Measurements from ENCODE around the gene DLX2.

The DLX2 gene

GRCh38 chr2:172137943-172138342, 35.2 kb upstream of the DLX2 start:
- ATAC-seq: no peak
- TF ChIP-seq ZNF70 (CRISPR knock-in tag; IDR thresholded peaks at IDR 0.05): no peak
- TF ChIP-seq CSRNP3 (CRISPR knock-in tag; IDR thresholded peaks at IDR 0.05): no peak
- TF ChIP-seq GLIS3 (CRISPR knock-in tag; IDR thresholded peaks at IDR 0.05): no peak
- TF ChIP-seq ZC3H10 (CRISPR knock-in tag; IDR thresholded peaks at IDR 0.05): no peak
- TF ChIP-seq ISL1 (CRISPR knock-in tag; IDR thresholded peaks at IDR 0.05): no peak
- no peak for TF ChIP-seq PPARA (CRISPR knock-in tag; IDR thresholded peaks at IDR 0.05; ENCODE audit: borderline replicate concordance)
- TF ChIP-seq ZFP3 (CRISPR knock-in tag; IDR thresholded peaks at IDR 0.05): no peak
- TF ChIP-seq RARB (CRISPR knock-in tag; IDR thresholded peaks at IDR 0.05): no peak
- no peak for TF ChIP-seq ZNF8 (CRISPR knock-in tag; IDR thresholded peaks at IDR 0.05)
- no peak for TF ChIP-seq BACH2 (CRISPR knock-in tag; IDR thresholded peaks at IDR 0.05; ENCODE audit: borderline replicate concordance)
- TF ChIP-seq CSDC2 (CRISPR knock-in tag; IDR thresholded peaks at IDR 0.05): no peak
- no peak for TF ChIP-seq TOX (CRISPR knock-in tag; IDR thresholded peaks at IDR 0.05; ENCODE audit: borderline replicate concordance)
- TF ChIP-seq CREB5 (CRISPR knock-in tag; IDR thresholded peaks at IDR 0.05; ENCODE audit: low read depth): no peak
- no peak for TF ChIP-seq ESRRG (CRISPR knock-in tag; IDR thresholded peaks at IDR 0.05)
- TF ChIP-seq ZFP30 (CRISPR knock-in tag; IDR thresholded peaks at IDR 0.05): no peak
- no peak for TF ChIP-seq TSHZ2 (CRISPR knock-in tag; IDR thresholded peaks at IDR 0.05)
- no peak for TF ChIP-seq TCF4 (CRISPR knock-in tag; IDR thresholded peaks at IDR 0.05; ENCODE audit: borderline replicate concordance)

GRCh38 chr2:172137109-172137508, 34.4 kb upstream of the DLX2 start:
- ATAC-seq: no peak
- TF ChIP-seq CSRNP3 (CRISPR knock-in tag; IDR thresholded peaks at IDR 0.05): no peak
- no peak for TF ChIP-seq ARNTL (CRISPR knock-in tag; IDR thresholded peaks at IDR 0.05; ENCODE audit: borderline replicate concordance, low read depth)
- TF ChIP-seq BACH2 (CRISPR knock-in tag; IDR thresholded peaks at IDR 0.05; ENCODE audit: borderline replicate concordance): no peak
- no peak for TF ChIP-seq ISL1 (CRISPR knock-in tag; IDR thresholded peaks at IDR 0.05)
- TF ChIP-seq CREB5 (CRISPR knock-in tag; IDR thresholded peaks at IDR 0.05; ENCODE audit: low read depth): no peak
- no peak for TF ChIP-seq TOX (CRISPR knock-in tag; IDR thresholded peaks at IDR 0.05; ENCODE audit: borderline replicate concordance)
- no peak for TF ChIP-seq ZNF565 (CRISPR knock-in tag; conservative IDR thresholded peaks at IDR 0.05; ENCODE audit: low read depth)
- TF ChIP-seq SNAI2 (CRISPR knock-in tag; IDR thresholded peaks at IDR 0.05): no peak
- TF ChIP-seq TSHZ2 (CRISPR knock-in tag; IDR thresholded peaks at IDR 0.05): no peak
- no peak for TF ChIP-seq RARB (CRISPR knock-in tag; IDR thresholded peaks at IDR 0.05)
- no peak for TF ChIP-seq ZFP30 (CRISPR knock-in tag; IDR thresholded peaks at IDR 0.05)
- TF ChIP-seq TCF4 (CRISPR knock-in tag; IDR thresholded peaks at IDR 0.05; ENCODE audit: borderline replicate concordance): no peak
- TF ChIP-seq ZC3H10 (CRISPR knock-in tag; IDR thresholded peaks at IDR 0.05): no peak
- TF ChIP-seq PPARA (CRISPR knock-in tag; IDR thresholded peaks at IDR 0.05; ENCODE audit: borderline replicate concordance): no peak
- no peak for TF ChIP-seq OSR1 (CRISPR knock-in tag; IDR thresholded peaks at IDR 0.05)
- no peak for TF ChIP-seq ZNF70 (CRISPR knock-in tag; IDR thresholded peaks at IDR 0.05)
- TF ChIP-seq ZNF8 (CRISPR knock-in tag; IDR thresholded peaks at IDR 0.05): no peak
- no peak for TF ChIP-seq ZFP3 (CRISPR knock-in tag; IDR thresholded peaks at IDR 0.05)
